Activated CD4-positive, alpha-beta memory T cell treated with anti-CD3 and anti-CD28 coated beads, Interleukin-2, amount 10 ng/mL, durations not matched to agents 7 days and 5 days (primary cell): Measurements from ENCODE around the gene SERPING1. TPM values are rescaled to one million over a fixed set of nuclear protein-coding genes. Genes with fewer than 3 reads are reported as not detected.

Experiments used
- CTCF ChIA-PET: fragments of 350-600 bp; sonication (Branson Sonifier 250); formaldehyde crosslinking; loops from one replicate; lab custom pipeline; 2021; ENCODE audit warnings: antibody characterized with exemption, inconsistent platforms; lab: Charles Lee
- POLR2A ChIA-PET: fragments of 350-600 bp; sonication (Branson Sonifier 250); formaldehyde crosslinking; loops from one replicate; lab custom pipeline; 2021; ENCODE audit warnings: antibody characterized with exemption; lab: Charles Lee
- DNase-seq: peaks from one replicate; pipeline ENCODE4 v3.0.0-alpha.2; 2020
- H3K27ac Mint-ChIP-seq: one replicate; pipeline ENCODE4 v1.8.0; 2021; ENCODE audit warnings: mild to moderate bottlenecking, mixed read lengths
- H3K27me3 Mint-ChIP-seq: one replicate; pipeline ENCODE4 v1.8.0; 2021; ENCODE audit warnings: mixed read lengths
- H3K36me3 Mint-ChIP-seq: one replicate; pipeline ENCODE4 v1.8.0; 2021; ENCODE audit warnings: low read depth, mixed read lengths
- H3K4me1 Mint-ChIP-seq: one replicate; pipeline ENCODE4 v1.8.0; 2021; ENCODE audit warnings: mixed read lengths
- H3K4me3 Mint-ChIP-seq: one replicate; pipeline ENCODE4 v1.8.0; 2021; ENCODE audit warnings: mild to moderate bottlenecking, mixed read lengths
- H3K9me3 Mint-ChIP-seq: one replicate; pipeline ENCODE4 v1.8.0; 2021; ENCODE audit warnings: mixed read lengths
- total RNA-seq, 2 experiments: library from RNA; stranded (reverse); gene quantifications; one replicate each; pipeline ENCODE4 v1.2.3, GENCODE V29; 2021

The SERPING1 gene
- total RNA-seq, 2 experiments from 2014 or later: 0.55 to 0.93 TPM

DNA sequence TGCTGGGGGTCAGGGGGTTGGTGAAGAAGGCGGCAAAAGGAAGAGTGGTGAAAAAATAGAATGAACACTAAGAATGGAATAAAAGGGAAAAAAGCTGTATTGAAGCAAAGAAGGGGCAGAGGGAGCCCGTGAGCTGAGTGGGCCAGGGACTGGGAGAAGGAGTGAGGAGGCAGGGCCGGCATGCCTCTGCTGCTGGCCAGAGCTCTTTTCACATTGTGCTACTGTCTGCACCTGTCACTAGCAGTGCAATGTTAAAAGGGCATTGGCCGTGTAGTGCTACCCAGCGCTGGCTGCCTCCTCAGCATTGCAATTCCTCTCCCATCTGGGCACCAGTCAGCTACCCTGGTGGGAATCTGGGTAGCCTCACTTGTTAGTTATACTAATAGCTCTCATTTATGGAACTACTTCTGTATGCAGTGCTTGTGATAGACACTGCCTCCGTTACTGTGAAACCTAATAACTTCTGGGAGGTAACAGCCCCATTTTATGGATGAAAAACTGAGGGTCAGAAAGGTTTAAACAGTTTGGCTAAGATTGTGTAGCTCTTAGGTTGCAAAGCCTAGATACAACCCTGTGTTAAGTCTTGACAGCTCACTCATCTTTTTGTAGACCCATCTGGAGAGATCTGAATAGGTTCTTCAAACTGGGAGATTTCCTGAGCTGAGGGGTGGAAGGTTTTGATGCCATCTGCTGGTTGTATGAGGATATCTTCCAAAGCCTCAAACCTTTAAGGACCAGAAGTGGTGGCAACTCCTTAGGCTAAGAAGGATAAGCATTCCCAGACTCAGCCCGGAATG is 43.7 kb downstream of the SERPING1 start:
- no peaks in the 10 kb centered on the region for H3K9me3 Mint-ChIP-seq
- peaks cover 44% of the 10 kb centered on the region for H3K27me3 Mint-ChIP-seq
- H3K27ac Mint-ChIP-seq: no peak overlapping the region
- H3K4me1 Mint-ChIP-seq: peaks cover 15% of the 10 kb centered on the region
- POLR2A ChIA-PET: interaction anchor here (0.5 to 1.1 kb wide), 3 partner anchors 66 to 82 kb away, joined by 3 to 5 read pairs (median 4); partner anchors contain the start of gene UBE2L6
- H3K4me3 Mint-ChIP-seq: no peak overlapping the region
- CTCF ChIA-PET: interaction anchor here (0.6 to 9.2 kb wide), 27 partner anchors 9 to 347 kb away, joined by 3 to 206 read pairs (median 5); partner anchors contain the start of genes P2RX3, TIMM10 and UBE2L6
- DNase-seq: no peak
- H3K36me3 Mint-ChIP-seq: no peaks in the 10 kb centered on the region

DNA sequence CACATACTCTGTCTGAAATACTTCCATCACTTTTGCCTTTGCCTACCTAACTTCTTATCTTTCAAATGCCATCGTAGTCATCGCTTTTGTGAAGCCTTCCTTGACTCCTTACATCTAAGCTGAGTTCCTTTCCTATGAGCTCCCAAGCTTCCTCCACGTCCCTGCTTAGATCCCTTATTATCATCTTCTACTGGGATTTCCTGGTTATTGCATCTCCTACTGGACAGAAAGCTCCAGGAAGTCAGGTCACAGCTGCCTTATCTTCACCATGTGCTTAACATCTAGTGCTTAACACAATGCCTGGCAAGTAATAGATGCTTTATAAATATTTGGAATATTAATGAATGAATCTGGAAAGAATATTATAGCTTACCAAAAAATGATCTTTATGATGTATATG is 46.3 kb downstream of the SERPING1 start:
- Mint-ChIP-seq H3K4me3 (no peak overlapping the region), H3K27me3 (peaks cover 54% of the 10 kb centered on the region), H3K4me1 (peaks cover 25% of the 10 kb centered on the region), H3K9me3 (no peaks in the 10 kb centered on the region), H3K27ac (no peak overlapping the region), H3K36me3 (no peaks in the 10 kb centered on the region)
- no peak for DNase-seq
- CTCF ChIA-PET: interaction anchor here (0.6 to 9.2 kb wide), 32 partner anchors 7 to 1256 kb away, joined by 3 to 206 read pairs (median 4); partner anchors contain the start of genes CLP1, SELENOH, SLC43A1 and TIMM10
- POLR2A ChIA-PET: interaction anchor here (3.7 kb wide), 1 partner anchor 76 kb away, joined by 15 read pairs; the partner anchor contains the start of gene UBE2L6

DNA sequence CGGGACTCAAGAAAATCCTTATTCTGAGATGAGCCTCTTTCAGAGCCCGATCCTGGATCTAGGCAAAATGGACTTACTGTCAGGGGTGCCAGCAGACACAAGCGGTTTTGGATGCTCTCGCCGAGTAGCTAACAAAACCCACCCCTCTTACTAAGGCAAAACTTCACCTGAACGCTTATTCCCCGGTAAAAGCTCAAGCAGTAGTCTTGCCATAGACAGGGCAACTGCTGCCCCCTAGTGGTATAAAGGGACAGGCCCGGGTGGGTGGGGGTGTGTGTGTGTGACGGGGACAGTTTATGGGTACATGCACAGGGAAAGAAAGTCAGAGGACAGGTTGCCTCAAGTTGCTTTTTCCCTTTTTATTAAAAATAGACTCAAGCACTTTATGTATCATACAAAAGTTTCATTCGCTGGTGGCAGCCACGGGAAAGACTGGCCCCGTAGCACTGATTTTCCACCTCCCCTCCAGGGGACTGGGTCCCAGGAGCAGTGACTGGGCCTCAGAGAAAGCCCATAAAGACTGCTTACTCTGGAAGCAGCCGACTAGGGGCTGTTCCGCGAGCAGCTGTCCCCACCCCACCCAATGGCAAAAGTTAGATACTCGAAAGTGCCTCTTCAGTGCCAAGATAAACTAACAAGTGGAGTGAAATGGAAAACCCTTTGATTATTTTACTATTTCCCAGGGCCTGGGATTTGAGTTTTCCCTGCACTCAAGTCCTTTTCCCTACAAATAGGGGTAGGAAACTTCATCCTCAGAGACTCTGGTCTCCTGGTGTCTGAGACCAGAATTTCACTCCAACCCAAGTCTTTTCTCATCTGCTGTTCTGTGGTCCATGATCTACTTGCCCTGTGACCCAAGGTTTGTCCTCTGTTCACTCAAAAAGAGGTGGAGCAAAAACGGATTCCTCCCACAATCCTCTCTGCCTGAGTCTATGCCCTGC is 47.5 kb downstream of the SERPING1 start:
- ChIA-PET CTCF (interaction anchor here (0.5 to 9.2 kb wide), 35 partner anchors 8 to 299 kb away, joined by 3 to 206 read pairs (median 4); partner anchors contain the start of genes CLP1, SELENOH, SLC43A1 and TIMM10), POLR2A (interaction anchor here (3.7 kb wide), 1 partner anchor 77 kb away, joined by 15 read pairs; the partner anchor contains the start of gene UBE2L6)
- no peak overlapping the region for H3K4me3 Mint-ChIP-seq
- peaks cover 64% of the 10 kb centered on the region for H3K27me3 Mint-ChIP-seq
- H3K4me1 Mint-ChIP-seq: peaks cover 31% of the 10 kb centered on the region
- no peaks in the 10 kb centered on the region for H3K36me3 Mint-ChIP-seq
- peak; percentile 85 for DNase-seq
- H3K27ac Mint-ChIP-seq: no peak overlapping the region
- no peaks in the 10 kb centered on the region for H3K9me3 Mint-ChIP-seq

DNA sequence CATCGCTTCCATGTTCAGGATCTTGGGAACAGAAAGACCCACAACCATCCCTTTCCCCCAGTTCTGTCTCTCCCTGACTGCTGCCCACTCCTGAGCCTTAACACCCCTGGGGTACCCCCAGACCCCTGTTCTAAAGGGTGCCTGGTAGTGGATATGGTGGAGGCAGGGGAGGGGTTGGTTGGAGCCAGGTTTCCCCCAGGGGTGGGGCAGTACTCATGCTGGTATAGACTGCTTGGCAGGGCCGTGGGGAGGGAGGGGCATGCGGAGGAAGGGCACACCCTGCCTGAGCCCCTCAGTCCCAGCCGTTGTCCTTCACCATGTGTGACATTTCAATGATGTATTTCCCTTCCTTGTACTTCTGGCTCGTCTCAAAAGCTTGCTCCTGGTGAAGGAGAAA is 48.2 kb downstream of the SERPING1 start:
- no peak for DNase-seq
- no peaks in the 10 kb centered on the region for H3K9me3 Mint-ChIP-seq
- H3K27me3 Mint-ChIP-seq: peaks cover 67% of the 10 kb centered on the region
- no peak overlapping the region for H3K27ac Mint-ChIP-seq
- ChIA-PET POLR2A (interaction anchor here (3.7 kb wide), 1 partner anchor 78 kb away, joined by 15 read pairs; the partner anchor contains the start of gene UBE2L6), CTCF (interaction anchor here (1.7 to 9.2 kb wide), 5 partner anchors 14 to 189 kb away, joined by 5 to 206 read pairs (median 36); partner anchors contain the start of gene UBE2L6)
- no peaks in the 10 kb centered on the region for H3K36me3 Mint-ChIP-seq
- no peak overlapping the region for H3K4me3 Mint-ChIP-seq
- H3K4me1 Mint-ChIP-seq: peaks cover 38% of the 10 kb centered on the region

DNA sequence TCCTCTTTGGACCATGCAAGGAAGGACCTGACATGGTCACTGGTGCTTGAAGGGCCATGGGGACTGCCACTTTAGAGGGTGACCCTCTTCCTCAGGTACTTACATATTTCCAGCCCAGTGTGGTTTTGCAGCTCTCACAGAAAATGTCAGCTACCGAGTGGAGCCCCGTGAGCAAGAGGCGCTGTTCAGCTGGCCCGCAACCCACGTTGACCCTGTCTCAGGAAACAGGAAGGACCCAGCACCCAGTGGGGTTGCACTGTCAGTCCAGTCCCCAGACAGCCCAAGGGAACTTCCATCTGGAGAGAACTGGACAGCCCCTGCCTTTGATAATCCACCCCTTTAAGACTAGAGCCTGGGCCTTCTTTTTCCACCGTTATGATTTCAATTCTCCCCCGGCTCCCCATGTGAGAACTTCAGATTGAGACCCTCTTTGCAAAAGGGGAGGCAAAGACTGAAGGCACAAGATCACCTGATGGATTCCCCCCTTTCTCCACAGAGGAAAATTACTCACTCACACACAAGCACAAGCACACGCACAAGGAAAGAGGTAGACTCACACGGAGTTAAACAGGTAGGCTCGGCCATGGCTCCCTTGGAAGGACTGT is 48.8 kb downstream of the SERPING1 start:
- H3K27ac Mint-ChIP-seq: no peak overlapping the region
- H3K9me3 Mint-ChIP-seq: no peaks in the 10 kb centered on the region
- H3K4me3 Mint-ChIP-seq: no peak overlapping the region
- peaks cover 67% of the 10 kb centered on the region for H3K27me3 Mint-ChIP-seq
- no peaks in the 10 kb centered on the region for H3K36me3 Mint-ChIP-seq
- H3K4me1 Mint-ChIP-seq: peaks cover 39% of the 10 kb centered on the region
- POLR2A ChIA-PET: interaction anchor here (3.7 kb wide), 1 partner anchor 79 kb away, joined by 15 read pairs; the partner anchor contains the start of gene UBE2L6
- DNase-seq: no peak
- CTCF ChIA-PET: interaction anchor here (0.7 to 1.6 kb wide), 3 partner anchors 79 to 188 kb away, joined by 3 to 5 read pairs (median 4); partner anchors contain the start of gene UBE2L6

DNA sequence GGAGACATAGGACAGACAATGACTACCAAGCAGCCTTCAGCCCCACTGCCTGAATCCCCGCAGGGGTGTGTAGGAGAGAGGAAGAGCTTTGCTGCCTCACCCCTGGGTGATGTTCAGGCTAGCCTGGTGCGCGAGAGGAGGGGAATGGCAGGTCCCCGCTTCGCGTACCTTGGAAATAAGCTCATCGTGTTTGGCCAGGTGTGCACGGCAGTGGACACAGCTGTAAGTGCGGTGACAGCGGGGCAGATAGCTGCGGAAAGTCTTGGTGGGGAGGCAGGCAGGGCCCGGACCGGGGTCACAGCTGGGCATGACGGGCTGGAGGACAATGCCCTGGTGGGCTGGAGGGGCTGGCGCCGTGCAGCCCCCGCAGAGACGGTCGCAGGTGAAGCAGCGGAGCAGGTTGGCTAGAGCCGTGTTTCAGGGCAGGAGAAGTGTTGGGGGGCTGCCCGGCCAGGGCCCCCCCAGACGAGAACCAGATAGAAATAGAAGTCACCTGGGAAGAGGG is 49.4 kb downstream of the SERPING1 start:
- no peaks in the 10 kb centered on the region for H3K9me3 Mint-ChIP-seq
- H3K27me3 Mint-ChIP-seq: peaks cover 65% of the 10 kb centered on the region

DNA sequence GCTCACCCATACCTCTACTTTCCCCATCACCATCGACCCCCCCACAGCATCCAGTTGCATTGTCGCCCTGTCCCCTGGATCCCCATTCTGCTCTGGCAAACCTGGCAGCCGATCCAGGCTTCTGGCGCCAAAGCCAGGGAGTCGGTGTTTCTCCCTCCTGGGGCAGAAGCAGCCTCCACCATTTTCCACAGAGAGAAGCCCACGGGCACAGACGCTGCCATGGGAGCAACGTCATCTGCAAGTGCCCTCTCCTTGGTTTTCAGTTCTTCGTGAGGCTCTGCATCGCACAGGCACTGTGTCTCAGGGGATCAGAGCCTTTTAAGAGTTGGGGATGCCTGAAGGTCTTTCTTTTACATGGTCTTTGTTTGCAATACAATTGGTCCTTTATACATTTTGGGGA is 49.9 kb downstream of the SERPING1 start:
- Mint-ChIP-seq H3K4me3 (no peak overlapping the region), H3K9me3 (no peaks in the 10 kb centered on the region), H3K27me3 (peaks cover 65% of the 10 kb centered on the region), H3K36me3 (no peaks in the 10 kb centered on the region), H3K4me1 (peaks cover 42% of the 10 kb centered on the region), H3K27ac (no peak overlapping the region)
- ChIA-PET POLR2A (interaction anchor here (0.7 to 3.7 kb wide), 3 partner anchors 19 to 94 kb away, joined by 3 to 15 read pairs (median 5); partner anchors contain the start of genes SELENOH and UBE2L6), CTCF (interaction anchor here (1.4 to 1.6 kb wide), 2 partner anchors 89 to 189 kb away, joined by 4 to 5 read pairs; no protein-coding TSS in a partner anchor)
- no peak for DNase-seq

More for the DNA sequence above, 49.4 kb downstream of the SERPING1 start:
- ChIA-PET POLR2A (interaction anchor here (0.7 to 3.7 kb wide), 3 partner anchors 20 to 95 kb away, joined by 3 to 15 read pairs (median 5); partner anchors contain the start of genes SELENOH and UBE2L6), CTCF (interaction anchor here (0.7 to 1.6 kb wide), 3 partner anchors 79 to 188 kb away, joined by 3 to 5 read pairs (median 4); partner anchors contain the start of gene UBE2L6)
- Mint-ChIP-seq H3K36me3 (no peaks in the 10 kb centered on the region), H3K4me1 (peaks cover 39% of the 10 kb centered on the region), H3K4me3 (no peak overlapping the region), H3K27ac (no peak overlapping the region)
- no peak for DNase-seq

DNA sequence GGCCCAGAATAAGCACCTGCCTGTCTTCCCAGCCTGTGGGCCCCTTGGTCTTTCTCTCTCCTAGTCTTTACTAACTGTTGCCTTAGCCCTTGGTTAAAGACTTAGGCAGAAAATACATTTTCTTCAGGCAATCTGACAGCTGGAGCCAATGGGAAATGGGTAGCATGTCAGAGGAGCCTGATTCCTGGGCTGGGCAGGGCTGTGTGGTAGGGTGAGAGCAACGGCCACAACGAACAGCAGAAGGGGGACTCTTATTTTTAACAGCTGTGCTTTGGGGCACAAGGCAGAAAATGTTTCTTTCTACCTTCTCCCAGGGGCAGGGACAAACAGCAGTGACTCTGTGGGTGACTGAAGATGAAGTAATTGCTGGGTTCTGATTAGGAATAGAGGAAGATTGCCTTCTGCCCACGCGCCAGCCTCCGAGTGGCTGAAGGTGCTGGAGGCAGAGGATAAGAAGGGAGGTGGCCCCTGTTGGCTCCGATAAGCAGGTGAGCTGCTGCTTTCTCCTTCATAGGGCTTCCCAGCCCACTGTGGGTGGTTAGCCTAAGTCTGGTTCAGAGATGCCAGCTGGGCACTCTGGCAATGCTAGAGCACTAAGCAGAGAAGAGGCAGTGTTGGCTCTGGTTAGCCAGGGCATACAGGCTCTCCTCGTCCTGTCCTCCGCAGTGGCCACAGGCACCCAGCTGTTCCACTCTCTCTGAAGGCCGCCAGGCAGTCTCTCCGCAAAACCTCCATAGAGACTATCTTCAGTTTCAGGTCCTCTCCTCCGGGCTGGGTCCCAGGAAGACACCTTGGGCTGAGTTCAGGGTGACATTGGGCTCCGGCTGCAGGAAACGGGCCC is 50.7 kb downstream of the SERPING1 start:
- no peak for DNase-seq
- Mint-ChIP-seq H3K4me3 (peak overlapping the region; percentile 69), H3K27ac (no peak overlapping the region), H3K36me3 (no peaks in the 10 kb centered on the region), H3K27me3 (peaks cover 61% of the 10 kb centered on the region), H3K9me3 (no peaks in the 10 kb centered on the region), H3K4me1 (peaks cover 48% of the 10 kb centered on the region)
- POLR2A ChIA-PET: interaction anchor here (1.1 to 1.6 kb wide), 2 partner anchors 9 to 80 kb away, joined by 3 to 5 read pairs; partner anchors contain the start of gene UBE2L6
- CTCF ChIA-PET: interaction anchor here (1.0 kb wide), 1 partner anchor 155 kb away, joined by 3 read pairs; no protein-coding TSS in a partner anchor

DNA sequence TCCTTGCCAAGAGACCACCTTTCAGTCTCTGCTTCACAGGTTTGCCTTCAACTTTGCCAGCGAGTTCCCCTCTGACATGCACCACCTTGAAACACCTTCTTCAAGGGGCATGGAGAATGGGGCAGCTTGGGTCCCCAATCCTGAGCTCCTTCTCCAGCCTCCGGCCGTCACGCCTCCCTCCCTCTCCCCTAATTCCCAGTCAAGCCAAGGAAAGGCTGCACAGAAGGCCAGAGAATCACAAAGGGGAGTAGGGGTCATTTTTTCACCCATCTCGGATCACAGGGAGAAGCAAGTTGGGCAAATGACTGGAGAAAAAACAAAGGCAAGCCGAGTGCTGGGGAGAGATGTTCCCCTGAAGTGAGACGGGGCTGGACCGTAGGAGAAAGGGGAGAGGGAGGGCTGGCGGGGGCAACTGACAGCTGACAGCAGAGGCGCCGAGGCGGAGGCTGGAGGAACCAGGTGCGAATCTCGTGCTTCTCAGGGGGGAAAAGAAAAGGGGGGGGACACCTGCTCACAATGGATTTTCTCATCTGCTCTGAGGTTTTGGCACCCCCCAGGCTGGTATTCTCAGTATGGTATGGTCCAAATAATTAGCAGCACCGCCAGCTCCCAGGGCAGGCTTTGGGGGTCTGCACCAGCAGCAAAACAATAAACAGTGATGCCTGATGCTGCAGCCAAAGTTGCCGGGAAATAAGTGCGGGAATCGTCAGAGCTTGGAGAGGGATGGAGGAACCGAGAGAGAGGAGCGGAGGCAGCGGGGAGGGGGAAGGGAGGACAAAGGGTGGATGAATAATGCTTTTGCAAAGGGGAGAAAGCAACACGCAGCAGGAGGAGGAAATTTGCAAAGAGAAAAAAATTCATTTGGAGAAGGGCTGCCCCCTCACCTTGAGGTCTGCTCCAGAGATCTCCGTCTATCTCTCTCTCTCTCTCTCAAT is 51.6 kb downstream of the SERPING1 start:
- no peak for DNase-seq
- H3K4me1 Mint-ChIP-seq: peaks cover 49% of the 10 kb centered on the region
- ChIA-PET CTCF (interaction anchor here (1.0 to 1.1 kb wide), 2 partner anchors 81 to 156 kb away, joined by 3 to 4 read pairs; partner anchors contain the start of gene UBE2L6), POLR2A (interaction anchor here (0.6 to 1.6 kb wide), 3 partner anchors 8 to 324 kb away, joined by 3 to 5 read pairs (median 3); partner anchors contain the start of gene UBE2L6)
- no peaks in the 10 kb centered on the region for H3K36me3 Mint-ChIP-seq
- H3K27me3 Mint-ChIP-seq: peaks cover 55% of the 10 kb centered on the region
- peak overlapping the region; percentile 69 for H3K4me3 Mint-ChIP-seq
- H3K9me3 Mint-ChIP-seq: no peaks in the 10 kb centered on the region
- H3K27ac Mint-ChIP-seq: no peak overlapping the region
